Globus pallidus (tissue), 1 donor: ENCODE data around the gene CPT1C.

Source experiments
- DNase-seq: peaks from one replicate; pipeline ENCODE4 v3.0.0-alpha.2; 2015; ENCODE audit warnings: low spot score

The CPT1C gene

GRCh38 chr19:49690656-49691242 lies at the start of gene CPT1C:
Gene CPT1C (plus strand): TSS chr19:49691116. CDS start chr19:49692253, 1,137 bp downstream.
- DNase-seq: peak; percentile 87

DNA sequence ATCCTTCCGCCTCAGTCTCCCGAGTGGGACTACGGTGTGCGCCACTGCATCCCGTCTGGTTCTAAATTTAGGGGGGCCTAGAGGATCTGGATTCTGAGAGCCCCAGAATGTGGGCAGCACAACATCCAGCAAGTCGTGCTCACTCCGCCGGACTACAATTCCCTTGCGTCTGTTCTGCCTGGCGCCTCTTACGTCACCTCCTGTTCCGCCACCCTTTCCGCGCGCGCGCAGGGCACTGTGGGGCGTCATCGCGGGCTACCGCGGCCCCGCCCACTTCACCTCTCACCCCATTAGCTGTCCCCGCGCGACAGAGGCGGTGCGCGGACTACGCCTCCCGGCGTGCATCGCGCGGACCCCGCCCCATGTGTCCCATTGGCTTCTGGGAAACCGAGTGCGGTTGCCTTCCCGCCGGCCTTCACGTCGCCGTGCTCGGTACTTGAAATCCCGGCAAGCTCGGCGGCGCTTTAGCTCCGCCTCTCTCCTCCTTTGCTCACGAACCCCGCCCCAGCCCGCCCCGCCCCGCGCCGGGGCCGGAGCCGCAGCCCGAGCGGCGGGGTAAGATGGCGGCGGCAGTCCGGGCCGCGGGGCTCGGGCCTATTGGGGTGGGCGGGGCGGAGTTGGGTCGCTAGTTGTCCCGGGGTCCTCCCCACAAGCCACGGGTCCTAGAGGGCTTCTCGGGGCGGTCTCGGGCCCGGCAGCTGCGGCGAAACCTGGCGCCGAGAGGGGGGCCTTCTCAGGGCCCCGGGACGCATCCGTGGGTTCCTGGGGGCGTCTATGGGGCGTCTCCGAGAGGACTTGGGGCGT lies 49.0 kb upstream of the CPT1C start, which contains the start of gene SCAF1:
SCAF1 (plus strand) TSS at position 522 of the 804 bp plus-strand sequence. CDS start 2,818 bp downstream, outside the sequence.
- peak; percentile 99 for DNase-seq

GRCh38 chr19:49642492-49643035 lies 48.4 kb upstream of the CPT1C start:
- DNase-seq: no peak

DNA sequence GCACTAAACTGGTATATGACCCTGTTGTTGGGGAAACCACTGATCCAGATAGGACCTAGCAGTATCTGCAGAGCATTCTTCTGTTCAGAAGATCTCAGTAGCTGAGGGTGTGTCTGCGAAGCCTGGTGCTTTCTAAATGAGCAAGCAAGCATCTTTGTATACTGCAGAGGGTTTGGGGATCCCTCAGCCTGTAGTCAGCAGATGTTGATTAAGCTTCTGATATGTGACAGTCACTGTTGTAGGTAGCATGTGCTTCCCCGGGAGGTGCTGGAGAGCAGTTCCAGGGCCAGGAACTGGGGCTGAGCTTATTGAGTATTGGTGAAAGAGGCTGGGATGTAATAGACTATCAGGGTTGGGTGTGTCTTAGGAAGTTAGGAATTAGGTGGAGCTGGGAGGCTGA lies 47.5 kb upstream of the CPT1C start:
- DNase-seq: no peak

- DNase-seq: no peak
These were observed 45.3 kb upstream of the CPT1C start for GRCh38 chr19:49645592-49645991.

- no peak for DNase-seq
These were observed 44.9 kb upstream of the CPT1C start for GRCh38 chr19:49645995-49646394.

- DNase-seq: no peak
These were observed 44.3 kb upstream of the CPT1C start for GRCh38 chr19:49646586-49646985.

DNA sequence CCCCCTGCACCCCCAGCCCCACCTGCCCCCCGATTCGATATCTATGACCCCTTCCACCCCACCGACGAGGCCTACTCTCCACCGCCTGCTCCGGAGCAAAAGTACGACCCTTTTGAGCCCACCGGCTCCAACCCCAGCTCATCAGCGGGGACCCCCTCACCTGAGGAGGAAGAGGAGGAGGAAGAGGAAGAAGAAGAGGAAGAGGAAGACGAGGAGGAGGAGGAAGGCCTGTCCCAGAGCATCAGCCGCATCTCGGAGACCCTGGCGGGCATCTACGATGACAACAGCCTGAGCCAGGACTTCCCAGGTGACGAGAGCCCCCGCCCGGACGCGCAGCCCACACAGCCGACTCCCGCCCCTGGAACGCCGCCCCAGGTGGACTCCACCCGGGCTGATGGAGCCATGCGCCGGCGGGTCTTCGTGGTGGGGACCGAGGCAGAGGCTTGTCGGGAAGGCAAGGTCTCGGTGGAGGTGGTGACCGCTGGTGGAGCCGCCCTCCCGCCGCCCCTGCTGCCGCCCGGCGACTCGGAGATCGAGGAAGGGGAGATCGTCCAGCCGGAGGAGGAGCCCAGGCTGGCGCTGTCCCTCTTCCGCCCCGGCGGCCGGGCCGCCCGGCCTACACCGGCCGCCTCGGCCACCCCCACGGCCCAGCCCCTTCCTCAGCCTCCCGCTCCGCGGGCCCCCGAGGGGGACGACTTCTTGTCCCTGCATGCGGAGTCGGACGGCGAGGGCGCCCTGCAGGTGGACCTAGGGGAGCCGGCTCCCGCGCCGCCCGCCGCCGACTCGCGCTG lies 39.7 kb upstream of the CPT1C start:
- no peak for DNase-seq

DNA sequence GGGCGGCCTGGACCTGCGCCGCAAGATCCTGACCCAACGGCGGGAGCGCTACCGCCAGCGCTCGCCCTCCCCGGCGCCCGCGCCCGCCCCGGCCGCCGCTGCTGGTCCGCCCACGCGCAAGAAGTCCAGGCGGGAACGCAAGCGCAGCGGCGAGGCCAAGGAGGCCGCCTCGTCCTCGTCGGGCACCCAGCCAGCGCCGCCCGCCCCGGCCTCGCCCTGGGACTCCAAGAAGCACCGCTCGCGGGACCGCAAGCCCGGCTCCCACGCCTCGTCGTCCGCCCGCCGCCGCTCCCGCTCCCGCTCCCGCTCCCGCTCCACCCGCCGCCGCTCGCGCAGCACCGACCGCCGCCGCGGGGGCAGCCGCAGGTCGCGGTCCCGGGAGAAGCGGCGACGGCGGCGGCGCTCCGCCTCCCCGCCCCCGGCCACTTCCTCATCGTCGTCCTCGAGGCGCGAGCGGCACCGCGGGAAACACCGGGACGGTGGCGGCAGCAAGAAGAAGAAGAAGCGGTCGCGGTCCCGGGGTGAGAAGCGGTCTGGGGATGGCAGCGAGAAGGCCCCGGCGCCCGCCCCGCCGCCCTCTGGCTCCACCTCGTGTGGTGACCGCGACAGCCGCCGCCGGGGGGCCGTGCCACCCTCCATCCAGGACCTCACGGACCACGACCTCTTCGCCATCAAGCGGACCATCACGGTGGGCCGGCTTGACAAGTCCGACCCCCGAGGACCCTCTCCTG lies 38.9 kb upstream of the CPT1C start:
- no peak for DNase-seq

GRCh38 chr19:49652551-49653465 lies 38.1 kb upstream of the CPT1C start:
- DNase-seq: no peak

DNA sequence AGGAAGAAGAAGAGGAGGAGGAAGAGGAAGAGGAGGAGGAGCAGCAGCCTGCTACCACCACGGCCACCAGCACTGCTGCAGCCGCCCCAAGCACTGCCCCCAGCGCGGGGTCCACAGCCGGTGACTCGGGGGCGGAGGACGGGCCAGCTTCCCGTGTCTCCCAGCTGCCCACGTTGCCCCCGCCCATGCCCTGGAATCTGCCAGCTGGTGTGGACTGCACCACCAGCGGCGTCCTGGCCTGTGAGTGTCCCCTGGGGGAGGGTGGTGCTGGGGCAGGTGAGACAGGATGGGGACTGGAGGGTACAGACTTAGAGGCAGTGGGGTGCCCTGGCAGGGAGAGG lies 37.5 kb upstream of the CPT1C start:
- no peak for DNase-seq

DNA sequence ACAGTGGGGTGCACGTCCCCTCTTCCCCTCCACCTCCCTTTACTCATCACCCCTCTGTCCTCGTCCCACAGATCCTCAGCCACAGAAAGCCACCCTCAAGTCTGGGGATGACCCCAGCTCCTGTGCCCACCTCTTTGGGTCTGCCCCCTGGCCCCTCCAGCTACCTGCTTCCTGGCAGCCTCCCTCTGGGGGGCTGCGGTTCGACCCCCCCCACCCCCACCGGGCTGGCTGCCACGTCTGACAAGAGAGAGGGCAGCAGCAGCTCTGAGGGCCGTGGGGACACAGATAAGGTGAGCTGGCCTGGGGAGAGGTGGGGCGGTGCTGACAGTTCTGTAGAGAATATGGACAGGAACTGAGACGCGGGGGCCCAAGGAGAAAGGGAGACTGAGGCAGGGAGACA lies 36.3 kb upstream of the CPT1C start:
- no peak for DNase-seq

GRCh38 chr19:49655570-49656455 lies 35.1 kb upstream of the CPT1C start:
- no peak for DNase-seq

GRCh38 chr19:49656456-49657109 lies 34.3 kb upstream of the CPT1C start:
- DNase-seq: no peak

- no peak for DNase-seq
These were observed 33.3 kb upstream of the CPT1C start for GRCh38 chr19:49657493-49658138.

DNA sequence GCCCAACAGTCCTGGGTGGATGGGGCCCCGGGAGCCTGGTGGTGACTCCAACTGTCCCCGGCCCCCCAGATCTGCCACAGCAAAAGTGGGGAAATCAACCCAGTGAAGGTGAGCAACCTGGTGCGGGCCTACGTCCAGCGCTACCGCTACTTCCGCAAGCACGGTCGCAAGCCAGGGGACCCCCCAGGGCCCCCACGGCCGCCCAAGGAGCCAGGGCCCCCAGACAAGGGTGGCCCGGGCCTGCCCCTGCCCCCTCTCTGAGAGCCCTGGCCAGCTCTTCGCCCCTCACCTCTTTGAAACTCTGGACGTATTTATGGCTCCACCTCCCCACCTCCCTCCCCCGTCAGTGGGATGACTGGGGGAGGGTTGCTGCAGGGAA lies 32.8 kb upstream of the CPT1C start:
- no peak for DNase-seq

- no peak for DNase-seq
These were observed 32.1 kb upstream of the CPT1C start for GRCh38 chr19:49658566-49659442.
